Measurements from ENCODE around the gene CEP112. TPM values are rescaled to one million over a fixed set of nuclear protein-coding genes. Genes with fewer than 3 reads are reported as not detected.

CEP112 gene
- total RNA-seq, 6 donors from 2014 or later = 14.3 to 70.2 (median 31.0) TPM

GRCh38 chr17:65952015-65952414 is 239.9 kb downstream of the CEP112 start:
- Histone ChIP-seq H3K27me3 (no peaks in the 10 kb centered on the region), H3K36me3 (no peaks in the 10 kb centered on the region), H3K4me1 (no peaks in the 10 kb centered on the region), H3K9me3 (no peaks in the 10 kb centered on the region), H3K4me3 (no peak overlapping the region), H3K27ac (no peak overlapping the region)
- ATAC-seq (ENCODE audit: low FRiP score in 2 of 2) = no peak
- TF ChIP-seq POLR2A (IDR thresholded peaks at IDR 0.05) = no peak
- no peak for TF ChIP-seq EP300 (IDR thresholded peaks at IDR 0.05)
- no peak for TF ChIP-seq POLR2AphosphoS5 (IDR thresholded peaks at IDR 0.05)
- TF ChIP-seq CTCF (IDR thresholded peaks at IDR 0.05) = no peak
- no peak for DNase-seq

DNA sequence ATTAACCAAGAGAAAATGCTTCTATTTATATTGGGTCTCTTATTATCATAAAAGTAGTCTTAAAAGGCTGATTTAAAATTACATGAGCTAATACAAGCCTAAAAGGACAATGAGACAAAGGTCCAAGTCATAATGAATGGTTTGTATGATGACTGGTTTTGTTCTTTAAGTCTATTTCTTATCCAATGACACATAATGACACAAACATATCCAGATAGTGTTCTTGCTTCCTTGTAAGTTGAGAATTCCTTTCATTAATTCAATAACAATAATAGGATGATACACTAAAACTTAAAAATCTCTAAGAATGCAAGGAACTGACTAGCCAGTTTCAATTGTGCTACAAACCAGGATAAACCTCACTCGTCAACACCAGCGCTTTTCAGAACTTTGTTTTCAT is 244.1 kb downstream of the CEP112 start:
- H3K9me3 ChIP-seq = no peaks in the 10 kb centered on the region

DNA sequence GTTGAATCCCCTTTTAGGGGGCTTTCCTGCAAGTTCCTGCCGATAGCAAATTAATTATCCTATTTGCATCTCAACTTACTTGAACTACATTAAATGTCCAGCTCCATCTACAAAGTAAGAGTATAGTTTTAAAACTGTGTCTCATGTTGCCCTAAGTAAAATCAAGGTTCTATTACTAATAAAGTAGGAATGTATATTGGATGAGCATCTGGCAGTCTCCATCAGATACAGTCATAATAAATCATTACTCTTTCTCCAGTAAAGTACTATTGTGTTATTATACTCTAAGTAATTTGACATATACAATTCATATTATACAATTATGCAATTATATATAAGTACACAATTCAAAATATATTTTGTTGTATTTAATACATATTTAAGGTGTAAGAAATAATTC is 249.3 kb downstream of the CEP112 start:
- H3K27ac ChIP-seq = no peak overlapping the region
- no peaks in the 10 kb centered on the region for H3K9me3 ChIP-seq
- no peaks in the 10 kb centered on the region for H3K4me1 ChIP-seq
- no peaks in the 10 kb centered on the region for H3K36me3 ChIP-seq
- WGBS, 2 donors = 91 to 96% methylated on average over 1 of the region's 1 CpG
- ATAC-seq (ENCODE audit: low FRiP score in 2 of 2) (no peak), DNase-seq (no peak)
- H3K27me3 ChIP-seq = no peaks in the 10 kb centered on the region
- H3K4me3 ChIP-seq = no peak overlapping the region
- TF ChIP-seq POLR2AphosphoS5 (IDR thresholded peaks at IDR 0.05) (no peak), EP300 (IDR thresholded peaks at IDR 0.05) (no peak), CTCF (IDR thresholded peaks at IDR 0.05) (no peak), POLR2A (IDR thresholded peaks at IDR 0.05) (no peak)

More for the DNA sequence above, 244.1 kb downstream of the CEP112 start:
- H3K4me3 ChIP-seq = no peak overlapping the region
- TF ChIP-seq CTCF (IDR thresholded peaks at IDR 0.05) (no peak), POLR2AphosphoS5 (IDR thresholded peaks at IDR 0.05) (no peak), POLR2A (IDR thresholded peaks at IDR 0.05) (no peak), EP300 (IDR thresholded peaks at IDR 0.05) (no peak)
- no peaks in the 10 kb centered on the region for H3K36me3 ChIP-seq
- DNase-seq = no peak
- H3K4me1 ChIP-seq = no peaks in the 10 kb centered on the region
- 91 to 93% methylated on average over 2 of the region's 2 CpGs for WGBS, 2 donors
- H3K27ac ChIP-seq = no peak overlapping the region
- no peaks in the 10 kb centered on the region for H3K27me3 ChIP-seq
- ATAC-seq (ENCODE audit: low FRiP score in 2 of 2) = no peak

- DNase-seq (no peak), ATAC-seq (ENCODE audit: low FRiP score in 2 of 2) (no peak)
- 89% methylated on average over 4 of the region's 4 CpGs for WGBS, 2 donors
- Histone ChIP-seq H3K4me1 (no peaks in the 10 kb centered on the region), H3K9me3 (no peaks in the 10 kb centered on the region), H3K27me3 (no peaks in the 10 kb centered on the region), H3K27ac (no peak overlapping the region), H3K4me3 (no peak overlapping the region), H3K36me3 (no peaks in the 10 kb centered on the region)
- TF ChIP-seq POLR2A (IDR thresholded peaks at IDR 0.05) = no peak
These were observed 250.5 kb downstream of the CEP112 start for GRCh38 chr17:65941356-65941899.

GRCh38 chr17:65936013-65936412 is 255.9 kb downstream of the CEP112 start:
- TF ChIP-seq CTCF (IDR thresholded peaks at IDR 0.05) = no peak
- TF ChIP-seq POLR2AphosphoS5 (IDR thresholded peaks at IDR 0.05) = no peak
- no peak for TF ChIP-seq EP300 (IDR thresholded peaks at IDR 0.05)
- no peak for TF ChIP-seq POLR2A (IDR thresholded peaks at IDR 0.05)
- no peak for DNase-seq
- Histone ChIP-seq H3K27ac (no peak overlapping the region), H3K36me3 (no peaks in the 10 kb centered on the region), H3K9me3 (peaks cover 0 to 7% (median 0%) of the 10 kb centered on the region in 4 donors), H3K4me1 (no peaks in the 10 kb centered on the region), H3K4me3 (no peak overlapping the region), H3K27me3 (no peaks in the 10 kb centered on the region)
- ATAC-seq (ENCODE audit: low FRiP score in 2 of 2) = no peak
- 76 to 85% methylated on average over 3 of the region's 3 CpGs for WGBS, 2 donors
